T1000 (cell line): ENCODE data around the gene FOXK1.
"Not testable (repeated sequence)": the region's sequence is repeated elsewhere in the genome, so short reads cannot be mapped to it uniquely, and the experiment has no call there.

Source experiments
- DNase-seq: peaks from one replicate; lab custom pipeline; 2025; ENCODE audit warnings: mixed read lengths; lab: John Stamatoyannopoulos, UW

Gene FOXK1

DNA sequence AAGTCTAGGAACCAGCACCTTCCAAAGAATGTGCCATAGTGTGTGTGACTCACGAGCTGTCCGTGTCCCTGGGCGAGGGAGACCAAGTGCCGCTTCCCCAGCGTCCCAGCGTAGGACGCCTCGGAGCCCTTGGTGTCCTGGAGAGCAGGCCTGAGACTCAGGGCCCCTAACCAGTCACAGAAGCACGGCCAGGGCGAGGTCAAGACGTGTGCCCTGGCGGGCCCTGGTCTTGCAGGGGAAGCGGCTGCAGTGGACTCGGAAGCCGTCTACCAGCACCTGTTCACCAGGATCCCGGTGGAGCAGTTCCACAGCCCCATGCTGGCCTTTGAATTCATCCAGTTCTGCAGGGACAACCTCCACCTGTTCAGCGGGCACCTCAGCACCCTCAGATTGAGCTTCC is 103.9 kb downstream of the FOXK1 start:
- DNase-seq, result no peak

DNA sequence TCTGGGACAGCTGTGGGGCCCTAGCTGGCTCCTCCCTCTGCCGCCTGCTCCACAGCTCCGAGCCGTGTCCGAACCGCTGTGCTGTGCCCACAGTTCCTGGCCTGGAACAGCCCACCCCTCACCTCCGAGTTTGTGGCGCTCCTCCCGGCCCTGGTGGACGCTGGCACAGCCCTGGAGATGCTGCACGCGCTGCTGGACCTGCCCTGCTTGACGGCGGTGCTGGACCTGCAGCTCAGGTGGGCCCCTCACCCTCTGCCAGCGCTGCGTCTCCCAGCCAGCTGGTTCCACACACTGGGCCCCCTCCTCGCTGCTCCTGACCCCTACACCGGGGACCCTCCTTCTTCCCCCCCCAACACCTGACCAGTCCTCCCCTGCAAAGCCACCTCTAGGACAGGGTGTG is 105.4 kb downstream of the FOXK1 start:
- no peak for DNase-seq

DNA sequence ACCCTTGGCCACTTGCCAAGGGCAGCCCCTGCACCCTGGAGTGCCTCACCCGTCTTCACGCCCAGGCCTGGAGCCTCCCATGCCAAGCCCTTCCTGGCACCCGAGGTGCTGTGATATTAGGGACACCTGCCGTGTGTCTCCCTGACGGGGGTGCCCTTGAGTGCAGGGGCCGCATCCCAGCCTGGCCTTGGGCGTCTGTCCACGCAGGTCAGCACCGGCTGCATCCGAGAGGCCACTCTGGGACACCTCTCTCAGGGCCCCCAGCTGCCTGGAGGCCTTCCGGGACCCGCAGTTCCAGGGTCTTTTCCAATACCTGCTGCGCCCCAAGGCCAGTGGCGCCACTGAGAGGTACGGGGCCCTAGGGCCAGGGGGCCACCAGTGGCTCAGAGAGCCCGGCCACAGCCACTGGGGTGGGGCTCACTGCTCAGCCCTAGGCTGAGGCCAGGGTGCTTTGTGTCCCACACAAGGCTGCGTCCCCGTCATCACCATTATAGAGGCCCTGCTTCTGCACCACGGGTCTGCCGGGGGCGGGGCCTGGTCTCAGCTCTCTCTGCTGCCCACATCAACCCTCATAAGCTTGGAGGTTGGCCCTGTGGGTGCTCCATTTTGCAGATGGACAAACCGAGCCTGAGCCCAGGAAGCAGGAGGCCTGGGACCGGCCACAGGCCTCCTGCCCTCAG is 106.0 kb downstream of the FOXK1 start:
- DNase-seq, result no peak

DNA sequence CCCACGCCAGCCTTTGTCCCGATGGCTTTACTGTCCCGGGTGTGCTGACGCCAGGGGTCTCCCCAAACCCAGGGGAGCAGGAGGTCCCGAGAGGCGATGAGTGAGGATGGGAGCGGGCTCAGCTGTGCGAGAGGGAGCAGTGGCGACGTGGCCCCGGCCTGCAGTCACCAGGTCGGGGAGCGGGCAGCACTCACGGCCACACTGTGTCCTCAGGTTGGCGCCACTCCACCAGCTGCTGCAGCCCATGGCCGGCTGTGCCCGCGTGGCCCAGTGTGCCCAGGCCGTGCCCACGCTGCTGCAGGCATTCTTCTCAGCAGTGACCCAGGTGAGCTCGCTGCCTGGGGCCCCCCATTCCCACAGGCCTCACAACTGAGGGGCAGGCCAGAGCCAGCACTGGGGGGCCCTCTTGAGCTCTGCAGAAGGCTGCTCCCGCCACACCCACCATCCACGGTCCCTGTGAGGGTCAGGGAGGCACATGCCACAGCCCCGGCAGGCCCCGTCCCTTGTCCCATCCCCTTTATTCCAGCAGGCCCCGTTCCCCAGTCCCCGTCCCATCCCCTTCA is 106.6 kb downstream of the FOXK1 start:
- DNase-seq, result no peak

DNA sequence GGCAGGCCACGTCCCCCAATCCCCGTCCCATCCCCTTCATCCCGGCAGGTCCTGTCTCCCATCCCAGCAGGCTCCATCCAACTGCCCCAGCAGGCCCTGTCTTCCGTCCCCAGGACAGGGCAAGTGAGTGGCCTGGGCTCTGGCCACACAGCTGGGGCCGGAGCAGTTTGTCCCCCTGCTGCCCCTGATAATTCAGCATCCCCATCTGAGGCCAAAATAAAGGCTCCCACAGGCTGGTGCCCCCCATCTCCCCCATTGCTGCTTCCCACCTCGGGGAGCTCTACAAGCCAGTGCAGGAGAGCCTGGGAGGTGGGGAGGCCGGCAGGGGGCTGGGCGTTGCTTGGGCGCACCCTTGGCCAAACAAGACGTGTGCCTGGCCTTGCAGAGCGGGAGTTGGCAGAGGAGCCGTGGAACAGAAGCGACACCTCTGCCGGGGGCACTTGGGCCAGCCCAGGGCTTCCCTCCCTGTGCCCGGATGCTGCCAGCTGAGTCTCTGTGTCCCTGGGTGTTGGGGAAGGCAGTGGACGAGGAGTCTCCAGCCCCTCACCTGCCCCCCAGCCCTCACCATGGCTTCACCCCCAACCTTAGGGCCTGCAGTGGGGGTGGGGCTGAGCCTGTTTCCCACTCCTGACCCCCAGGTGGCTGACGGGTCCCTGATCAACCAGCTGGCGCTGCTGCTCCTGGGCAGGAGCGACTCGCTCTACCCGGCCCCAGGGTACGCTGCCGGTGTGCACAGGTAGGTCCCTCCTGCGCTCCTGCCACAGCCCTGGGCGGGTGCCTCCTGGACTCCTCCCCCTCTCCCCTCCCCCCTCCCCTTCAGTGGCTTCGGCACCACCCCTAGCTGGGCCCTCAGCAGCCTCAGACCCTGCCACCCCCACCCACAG is 107.3 kb downstream of the FOXK1 start:
- no peak for DNase-seq

DNA sequence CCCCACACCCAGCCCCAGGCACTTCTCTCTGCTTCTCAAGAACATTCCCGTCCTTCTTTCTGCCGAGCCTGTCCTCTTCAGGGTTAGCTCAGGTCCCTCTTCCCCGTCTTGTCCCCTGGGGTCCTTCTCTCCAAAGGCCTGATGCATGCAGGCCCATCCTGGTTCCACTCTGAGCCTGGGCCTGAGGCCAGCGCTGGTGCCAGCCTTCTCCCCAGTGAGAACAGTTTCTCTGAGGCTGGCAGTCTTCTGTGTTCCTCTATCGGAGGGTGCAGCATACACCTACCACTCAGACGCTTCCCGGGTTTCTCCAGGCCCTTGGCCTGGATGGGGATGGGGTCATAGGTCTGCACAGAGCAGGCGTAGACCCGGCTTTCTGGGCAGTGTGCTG is 108.0 kb downstream of the FOXK1 start:
- DNase-seq, result no peak

DNA sequence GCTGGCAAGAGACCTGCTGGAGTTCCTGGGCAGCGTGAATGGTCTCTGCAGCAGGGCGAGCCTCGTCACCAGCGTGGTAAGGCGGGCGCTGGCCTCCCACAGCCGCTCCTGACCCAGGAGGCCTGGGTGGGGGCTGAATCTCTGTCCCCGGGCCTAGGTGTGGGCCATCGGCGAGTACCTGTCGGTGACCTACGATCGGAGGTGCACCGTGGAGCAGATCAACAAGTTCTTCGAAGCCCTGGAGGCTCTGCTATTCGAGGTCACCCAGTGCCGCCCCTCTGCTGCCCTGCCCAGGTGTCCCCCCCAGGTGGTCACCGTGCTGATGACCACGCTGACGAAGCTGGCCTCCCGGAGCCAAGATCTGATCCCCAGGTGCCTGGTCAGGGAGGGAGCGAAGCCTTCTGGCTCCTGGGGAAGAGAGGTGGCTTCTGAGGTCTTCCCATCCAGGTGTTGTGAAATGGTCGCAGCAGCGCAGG is 108.5 kb downstream of the FOXK1 start:
- no peak for DNase-seq

DNA sequence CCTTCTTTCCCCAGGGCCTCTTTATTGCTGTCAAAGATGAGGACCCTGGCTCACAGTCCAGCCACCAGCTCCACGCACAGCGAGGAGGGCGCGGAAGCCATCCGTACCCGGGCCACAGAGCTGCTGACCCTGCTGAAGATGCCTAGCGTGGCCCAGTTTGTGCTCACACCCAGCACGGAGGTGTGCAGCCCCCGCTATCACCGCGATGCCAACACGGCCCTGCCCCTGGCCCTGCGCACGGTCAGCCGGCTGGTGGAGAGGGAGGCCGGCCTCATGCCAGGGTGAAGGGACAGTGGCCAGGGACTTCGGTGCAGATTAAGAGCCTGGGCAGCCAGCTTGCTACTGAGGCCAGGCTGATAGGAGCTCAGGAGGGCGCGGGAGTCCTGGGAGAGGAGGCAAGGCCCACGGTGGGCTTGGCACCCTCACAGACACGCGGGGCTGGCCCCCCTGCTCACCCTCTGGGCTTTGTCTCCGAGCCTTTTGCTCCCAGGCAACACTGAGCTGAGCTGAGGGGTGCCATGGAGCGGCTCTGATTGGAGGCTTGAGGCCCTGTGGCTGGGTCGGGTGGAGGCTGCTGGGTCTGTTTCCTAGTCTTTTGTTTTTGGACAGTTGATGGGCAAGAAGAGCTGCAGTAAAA is 109.1 kb downstream of the FOXK1 start:
- DNase-seq, result no peak

DNA sequence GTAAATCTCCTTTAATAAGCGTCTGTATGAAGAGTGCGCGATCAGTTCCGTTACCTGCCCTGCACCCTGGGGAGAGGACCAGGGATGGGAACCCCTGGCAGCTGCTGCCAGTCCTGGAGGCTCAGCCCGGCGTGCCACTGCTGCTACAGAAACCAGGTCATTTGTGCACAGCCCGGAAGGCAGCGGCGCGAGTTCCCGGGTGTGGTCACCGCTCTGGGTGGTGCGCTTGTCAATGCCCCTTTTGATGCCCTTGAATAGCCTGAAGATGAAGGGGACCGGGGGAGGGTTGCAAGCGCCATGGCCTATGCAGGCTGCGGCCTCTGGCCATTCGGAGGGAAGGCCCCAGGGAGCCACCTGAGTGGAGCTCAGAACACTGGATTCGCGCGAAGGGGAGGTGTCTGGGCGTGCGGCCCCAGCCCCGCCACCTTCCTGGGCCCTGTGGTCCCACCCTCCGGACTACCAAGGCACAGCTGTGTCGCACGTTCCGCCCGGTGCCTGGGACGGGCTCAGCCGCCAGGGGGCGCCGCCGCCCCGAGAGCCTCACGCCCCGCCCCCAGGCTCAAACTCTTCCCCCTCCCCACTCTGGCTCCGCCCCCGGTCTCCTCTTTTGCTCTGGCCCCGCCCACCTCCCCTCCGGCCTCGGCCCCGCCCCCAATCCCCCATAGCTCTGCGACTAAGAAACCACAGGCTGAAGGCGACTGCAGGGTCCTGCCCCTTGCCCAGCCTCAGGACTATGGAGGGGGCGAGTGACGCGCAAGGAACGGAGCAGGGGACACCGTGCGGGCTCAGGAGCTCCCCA is 109.8 kb downstream of the FOXK1 start:
- DNase-seq, result peak; percentile 52

DNA sequence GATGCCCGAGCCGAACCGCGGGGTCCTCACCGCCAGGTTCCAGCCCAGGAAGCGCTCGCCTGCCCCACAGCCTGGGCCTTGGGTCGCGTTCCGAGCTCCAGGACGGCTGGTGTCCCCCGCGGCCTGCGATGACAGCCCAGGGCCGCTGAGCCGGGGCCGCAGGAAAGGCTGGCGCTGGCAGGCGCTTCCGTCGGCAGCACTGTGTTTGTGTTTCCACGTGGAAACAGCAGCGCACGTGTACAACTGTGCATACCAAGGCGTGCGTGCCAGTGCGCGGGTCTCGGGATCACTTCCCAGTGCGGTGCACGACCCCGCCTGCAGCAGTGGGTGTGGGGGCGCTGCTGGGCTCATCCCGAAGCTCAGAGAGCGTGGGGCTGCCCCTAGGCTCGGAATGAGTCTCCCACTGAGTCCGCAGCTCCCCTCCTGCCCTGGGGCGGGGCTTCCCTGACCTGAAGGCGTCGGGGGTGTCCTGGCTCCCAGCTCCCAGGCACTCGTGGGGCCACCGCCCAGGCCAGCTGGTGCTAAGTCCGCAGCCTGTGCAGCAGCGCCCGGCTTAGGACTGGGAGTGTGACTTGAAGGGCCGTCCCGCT is 110.5 kb downstream of the FOXK1 start:
- no peak for DNase-seq

DNA sequence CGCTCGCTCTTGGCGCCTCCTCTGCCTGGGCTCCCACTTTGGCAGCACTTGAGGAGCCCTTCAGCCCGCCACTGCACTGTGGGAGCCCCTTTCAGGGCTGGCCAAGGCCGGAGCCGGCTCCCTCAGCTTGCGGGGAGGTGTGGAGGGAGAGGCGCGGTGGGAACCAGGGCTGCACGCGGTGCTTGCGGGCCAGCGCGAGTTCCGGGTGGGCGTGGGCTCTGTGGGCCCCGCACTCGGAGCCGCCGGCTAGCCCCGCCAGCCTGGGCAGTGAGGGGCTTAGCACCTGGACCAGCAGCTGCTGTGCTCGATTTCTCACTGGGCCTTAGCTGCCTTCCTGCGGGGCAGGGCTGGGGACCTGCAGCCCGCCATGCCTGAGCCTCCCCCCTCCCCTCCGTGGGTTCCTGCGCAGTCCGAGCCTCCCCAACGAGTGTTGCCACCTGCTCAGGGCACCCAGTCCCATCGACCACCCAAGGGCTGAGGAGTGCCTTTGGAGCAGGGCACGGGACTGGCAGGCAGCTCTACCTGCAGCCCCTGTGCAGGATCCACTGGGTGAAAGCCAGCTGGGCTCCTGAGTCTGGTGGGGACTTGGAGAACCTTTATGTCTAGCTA is 111.4 kb downstream of the FOXK1 start:
- DNase-seq, result not testable (repeated sequence)

DNA sequence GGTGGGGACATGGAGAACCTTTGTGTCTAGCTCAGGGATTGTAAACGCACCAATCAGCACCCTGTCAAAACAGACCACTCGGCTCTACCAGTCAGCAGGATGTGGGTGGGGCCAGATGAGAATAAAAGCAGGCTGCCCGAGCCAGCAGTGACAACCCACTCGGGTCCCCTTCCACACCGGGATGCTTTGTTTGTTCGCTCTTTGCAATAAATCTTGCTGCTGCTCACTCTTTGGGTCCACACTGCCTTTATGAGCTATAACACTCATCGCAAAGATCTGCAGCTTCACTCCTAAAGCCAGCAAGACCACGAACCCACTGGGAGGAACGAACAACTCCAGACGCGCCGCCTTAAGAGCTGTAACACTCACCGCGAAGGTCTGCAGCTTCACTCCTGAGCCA is 112.1 kb downstream of the FOXK1 start:
- DNase-seq, result not testable (repeated sequence)

DNA sequence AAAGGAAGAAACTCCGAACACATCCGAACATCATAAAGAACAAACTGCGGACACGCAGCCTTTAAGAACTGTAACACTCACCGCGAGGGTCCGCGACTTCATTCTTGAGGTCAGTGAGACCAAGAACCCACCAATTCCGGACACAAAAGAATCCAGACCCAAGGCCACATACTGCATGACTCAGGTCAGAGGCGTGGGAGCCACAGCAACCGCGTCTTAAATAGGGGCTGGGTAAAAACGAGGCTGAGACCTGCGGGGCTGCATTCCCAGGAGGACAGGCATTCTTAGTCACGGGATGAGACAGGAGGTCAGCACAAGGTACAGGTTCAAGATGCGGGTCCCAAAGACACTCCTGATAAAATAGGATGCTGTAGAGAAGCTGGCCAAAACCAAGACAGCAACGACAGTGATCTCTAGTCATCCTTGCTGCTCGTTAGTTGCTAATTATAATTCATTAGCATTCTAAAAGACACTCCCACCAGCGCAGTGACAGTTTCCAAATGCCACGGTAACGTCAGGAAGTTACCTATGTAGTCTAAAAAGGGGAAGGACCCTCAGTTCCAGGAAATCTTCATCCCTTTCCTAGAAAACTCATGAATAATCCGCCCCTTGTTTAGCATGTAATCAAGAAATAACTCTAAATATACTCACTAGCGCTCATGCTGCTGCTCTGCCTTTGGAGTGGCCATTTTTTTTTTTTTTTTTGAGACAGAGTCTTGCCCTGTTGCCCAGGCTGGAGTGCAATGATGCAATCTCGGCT is 112.7 kb downstream of the FOXK1 start:
- no peak for DNase-seq

DNA sequence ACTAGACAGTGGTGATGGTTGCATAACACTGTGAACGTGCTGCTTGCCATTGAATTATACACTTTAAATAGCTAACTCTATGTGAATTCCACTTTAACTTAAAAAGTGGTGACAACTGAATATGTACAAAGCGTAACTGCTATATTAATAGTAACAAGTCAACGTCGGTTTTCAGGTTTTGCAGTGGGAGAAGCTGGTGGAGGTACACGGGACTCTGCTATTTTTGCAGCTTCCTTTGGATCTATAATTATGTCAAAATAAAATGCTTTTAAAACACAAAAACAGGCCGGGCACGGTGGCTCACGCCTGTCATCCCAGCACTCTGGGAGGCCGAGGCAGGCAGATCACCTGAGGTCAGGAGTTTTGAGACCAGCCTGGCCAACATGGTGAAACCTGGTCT is 114.4 kb downstream of the FOXK1 start:
- DNase-seq, result no peak

DNA sequence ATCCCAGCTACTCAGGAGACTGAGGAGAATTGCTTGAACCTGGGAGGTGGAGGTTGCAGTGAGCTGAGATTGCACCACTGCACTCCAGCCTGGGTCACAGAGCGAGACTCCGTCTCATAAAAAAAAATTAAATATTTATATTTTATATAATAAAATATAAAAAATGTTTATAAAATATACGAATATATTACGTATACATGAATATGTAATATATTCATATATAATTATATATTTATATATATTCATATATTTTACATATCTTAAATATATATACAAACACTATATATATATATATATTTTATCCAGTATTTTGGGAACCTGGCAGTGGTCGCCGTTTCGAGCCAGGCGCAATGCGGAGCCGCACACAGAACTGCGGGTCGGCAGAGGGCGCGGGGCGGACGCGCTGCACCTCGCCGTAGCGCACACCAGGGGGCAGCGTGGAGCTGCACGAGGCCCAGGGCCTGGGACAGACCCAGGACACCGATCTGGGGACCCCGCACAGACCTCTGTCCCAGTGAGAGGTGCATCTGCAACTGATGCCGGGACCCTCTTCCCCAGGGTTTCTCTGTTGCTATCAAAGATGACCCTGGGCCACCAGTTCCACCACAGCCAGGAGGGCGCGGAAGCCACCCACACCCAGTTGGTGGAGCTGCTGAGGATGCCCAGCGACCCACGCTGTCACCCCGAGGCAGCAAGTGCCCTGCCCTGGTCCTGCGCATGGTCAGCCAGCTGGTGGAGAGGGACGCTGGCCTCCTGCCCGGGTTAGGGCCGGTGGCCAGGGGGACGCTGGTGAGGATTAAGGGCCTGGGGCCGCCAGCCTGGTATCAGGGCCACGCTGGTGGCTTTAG is 116.0 kb downstream of the FOXK1 start:
- no peak for DNase-seq

DNA sequence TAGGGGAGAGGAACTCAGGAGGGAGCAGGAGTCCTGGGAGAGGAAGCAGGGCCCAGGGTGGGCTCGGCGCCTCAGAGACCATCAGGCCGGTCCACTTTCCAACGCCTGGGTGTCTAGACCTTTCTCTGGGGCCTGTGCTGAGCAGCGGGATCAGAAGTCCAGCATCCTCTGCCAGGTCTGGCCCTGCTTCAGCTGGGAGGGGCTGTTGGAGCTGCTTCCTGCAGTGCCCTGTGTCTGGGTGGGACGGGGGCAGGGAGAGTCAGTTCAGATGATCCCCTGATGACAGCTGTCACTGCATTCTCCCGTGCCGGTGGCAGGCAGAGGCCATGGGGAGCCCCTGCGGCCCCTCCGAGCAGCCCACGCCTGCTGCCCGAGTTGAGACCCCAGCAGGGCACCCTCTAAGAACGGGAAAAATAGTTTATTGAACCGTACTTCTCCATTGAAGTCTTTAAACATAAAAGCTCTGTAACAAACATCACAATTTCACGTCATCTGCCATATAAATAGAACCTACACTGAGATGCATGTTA is 116.7 kb downstream of the FOXK1 start:
- DNase-seq, result no peak

DNA sequence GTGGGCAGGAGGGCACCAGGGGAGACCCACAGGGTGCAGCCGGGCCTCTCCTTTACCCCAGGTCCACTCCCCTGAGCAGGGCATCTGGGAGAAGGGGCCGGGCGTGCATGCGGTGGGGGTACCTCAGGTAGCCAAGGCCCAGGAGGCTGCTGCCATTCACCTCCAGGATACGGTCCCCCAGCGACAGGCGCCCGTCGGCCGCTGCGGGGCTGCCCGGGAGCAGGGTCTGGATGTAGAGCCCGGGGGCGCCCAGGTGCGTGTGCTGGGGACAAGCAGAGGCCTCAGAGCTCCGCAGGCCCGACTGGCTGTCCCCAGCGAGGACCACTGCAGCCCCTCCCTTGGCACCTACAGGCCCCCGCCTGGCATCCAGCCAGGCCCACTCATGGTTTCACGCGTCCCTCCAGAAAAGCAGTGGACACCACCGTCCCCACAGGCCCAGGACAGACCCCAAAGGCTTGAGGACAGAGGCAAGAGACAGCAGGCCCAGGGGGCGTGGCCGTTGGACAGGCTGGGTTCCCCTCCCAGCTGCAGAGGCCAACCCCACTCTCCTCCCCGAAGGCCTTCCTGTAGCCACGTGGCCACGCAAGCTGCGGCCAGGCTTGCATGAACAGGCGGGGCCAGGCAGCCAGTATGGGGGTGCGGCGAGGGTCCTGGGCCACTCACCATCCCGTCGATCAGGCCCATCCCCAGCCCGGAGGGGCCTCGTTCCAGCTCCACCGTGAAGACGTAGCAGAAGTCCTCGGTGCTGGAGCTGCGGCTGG is 117.6 kb downstream of the FOXK1 start:
- DNase-seq, result no peak

DNA sequence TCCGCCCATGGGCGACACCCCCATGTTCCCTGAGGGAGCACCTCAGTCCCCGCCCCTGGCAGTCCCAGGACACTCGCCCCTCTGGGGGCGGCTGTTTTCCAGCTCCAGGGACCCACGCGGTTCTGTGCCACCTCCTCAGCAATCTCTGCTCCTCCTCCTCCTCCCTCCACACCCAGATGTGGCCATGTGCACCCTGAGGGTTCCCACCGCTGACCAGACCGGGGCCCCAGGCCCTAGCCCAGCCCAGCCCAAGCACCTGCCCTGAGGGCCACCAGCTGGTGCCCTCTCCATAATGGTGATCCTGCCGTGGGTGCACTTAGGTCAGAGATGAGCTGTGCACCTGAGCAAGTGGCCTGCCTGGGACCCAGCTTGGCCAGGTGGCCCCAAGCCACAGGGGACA is 118.4 kb downstream of the FOXK1 start:
- DNase-seq, result no peak
